ENCODE data around the gene EML1. TPM values are rescaled to one million over a fixed set of nuclear protein-coding genes. Genes with fewer than 3 reads are reported as not detected.

EML1 gene
- total and polyA plus RNA-seq, 2 of the 13 experiments (the other 11 are each of a cell fraction or from before 2014, with no cell fraction given) = 0.59 to 1.7 TPM

GRCh38 chr14:99793213-99794150 is at the start of gene EML1 (continued):
- TF ChIP-seq, protein P1, sequence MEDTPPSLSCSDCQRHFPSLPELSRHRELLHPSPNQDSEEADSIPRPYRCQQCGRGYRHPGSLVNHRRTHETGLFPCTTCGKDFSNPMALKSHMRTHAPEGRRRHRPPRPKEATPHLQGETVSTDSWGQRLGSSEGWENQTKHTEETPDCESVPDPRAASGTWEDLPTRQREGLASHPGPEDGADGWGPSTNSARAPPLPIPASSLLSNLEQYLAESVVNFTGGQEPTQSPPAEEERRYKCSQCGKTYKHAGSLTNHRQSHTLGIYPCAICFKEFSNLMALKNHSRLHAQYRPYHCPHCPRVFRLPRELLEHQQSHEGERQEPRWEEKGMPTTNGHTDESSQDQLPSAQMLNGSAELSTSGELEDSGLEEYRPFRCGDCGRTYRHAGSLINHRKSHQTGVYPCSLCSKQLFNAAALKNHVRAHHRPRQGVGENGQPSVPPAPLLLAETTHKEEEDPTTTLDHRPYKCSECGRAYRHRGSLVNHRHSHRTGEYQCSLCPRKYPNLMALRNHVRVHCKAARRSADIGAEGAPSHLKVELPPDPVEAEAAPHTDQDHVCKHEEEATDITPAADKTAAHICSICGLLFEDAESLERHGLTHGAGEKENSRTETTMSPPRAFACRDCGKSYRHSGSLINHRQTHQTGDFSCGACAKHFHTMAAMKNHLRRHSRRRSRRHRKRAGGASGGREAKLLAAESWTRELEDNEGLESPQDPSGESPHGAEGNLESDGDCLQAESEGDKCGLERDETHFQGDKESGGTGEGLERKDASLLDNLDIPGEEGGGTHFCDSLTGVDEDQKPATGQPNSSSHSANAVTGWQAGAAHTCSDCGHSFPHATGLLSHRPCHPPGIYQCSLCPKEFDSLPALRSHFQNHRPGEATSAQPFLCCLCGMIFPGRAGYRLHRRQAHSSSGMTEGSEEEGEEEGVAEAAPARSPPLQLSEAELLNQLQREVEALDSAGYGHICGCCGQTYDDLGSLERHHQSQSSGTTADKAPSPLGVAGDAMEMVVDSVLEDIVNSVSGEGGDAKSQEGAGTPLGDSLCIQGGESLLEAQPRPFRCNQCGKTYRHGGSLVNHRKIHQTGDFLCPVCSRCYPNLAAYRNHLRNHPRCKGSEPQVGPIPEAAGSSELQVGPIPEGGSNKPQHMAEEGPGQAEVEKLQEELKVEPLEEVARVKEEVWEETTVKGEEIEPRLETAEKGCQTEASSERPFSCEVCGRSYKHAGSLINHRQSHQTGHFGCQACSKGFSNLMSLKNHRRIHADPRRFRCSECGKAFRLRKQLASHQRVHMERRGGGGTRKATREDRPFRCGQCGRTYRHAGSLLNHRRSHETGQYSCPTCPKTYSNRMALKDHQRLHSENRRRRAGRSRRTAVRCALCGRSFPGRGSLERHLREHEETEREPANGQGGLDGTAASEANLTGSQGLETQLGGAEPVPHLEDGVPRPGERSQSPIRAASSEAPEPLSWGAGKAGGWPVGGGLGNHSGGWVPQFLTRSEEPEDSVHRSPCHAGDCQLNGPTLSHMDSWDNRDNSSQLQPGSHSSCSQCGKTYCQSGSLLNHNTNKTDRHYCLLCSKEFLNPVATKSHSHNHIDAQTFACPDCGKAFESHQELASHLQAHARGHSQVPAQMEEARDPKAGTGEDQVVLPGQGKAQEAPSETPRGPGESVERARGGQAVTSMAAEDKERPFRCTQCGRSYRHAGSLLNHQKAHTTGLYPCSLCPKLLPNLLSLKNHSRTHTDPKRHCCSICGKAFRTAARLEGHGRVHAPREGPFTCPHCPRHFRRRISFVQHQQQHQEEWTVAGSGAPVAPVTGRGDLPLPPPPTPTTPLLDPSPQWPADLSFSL (CRISPR knock-in tag; IDR thresholded peaks at IDR 0.05) = no peak
- TF ChIP-seq NCOA2 (CRISPR knock-in tag; IDR thresholded peaks at IDR 0.05) = no peak
- TF ChIP-seq, protein P2, sequence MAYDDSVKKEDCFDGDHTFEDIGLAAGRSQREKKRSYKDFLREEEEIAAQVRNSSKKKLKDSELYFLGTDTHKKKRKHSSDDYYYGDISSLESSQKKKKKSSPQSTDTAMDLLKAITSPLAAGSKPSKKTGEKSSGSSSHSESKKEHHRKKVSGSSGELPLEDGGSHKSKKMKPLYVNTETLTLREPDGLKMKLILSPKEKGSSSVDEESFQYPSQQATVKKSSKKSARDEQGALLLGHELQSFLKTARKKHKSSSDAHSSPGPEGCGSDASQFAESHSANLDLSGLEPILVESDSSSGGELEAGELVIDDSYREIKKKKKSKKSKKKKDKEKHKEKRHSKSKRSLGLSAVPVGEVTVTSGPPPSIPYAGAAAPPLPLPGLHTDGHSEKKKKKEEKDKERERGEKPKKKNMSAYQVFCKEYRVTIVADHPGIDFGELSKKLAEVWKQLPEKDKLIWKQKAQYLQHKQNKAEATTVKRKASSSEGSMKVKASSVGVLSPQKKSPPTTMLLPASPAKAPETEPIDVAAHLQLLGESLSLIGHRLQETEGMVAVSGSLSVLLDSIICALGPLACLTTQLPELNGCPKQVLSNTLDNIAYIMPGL (CRISPR knock-in tag; IDR thresholded peaks at IDR 0.05; ENCODE audit: borderline replicate concordance in 1 of 2, low read depth in 1 of 2) = no peak
- no peak for TF ChIP-seq ZNF468 (CRISPR knock-in tag; IDR thresholded peaks at IDR 0.05)
- no peak for TF ChIP-seq FIP1L1 (IDR thresholded peaks at IDR 0.05; ENCODE audit: borderline replicate concordance, insufficient read depth, low read depth, low read length)
- no peak for TF ChIP-seq ZNF264 (CRISPR knock-in tag; IDR thresholded peaks at IDR 0.05)
- peak; percentile 73; the same call in 1 of the 2 replicates for TF ChIP-seq ZNF770 (CRISPR knock-in tag; IDR thresholded peaks at IDR 0.05)
- no peak for TF ChIP-seq DR1 (CRISPR knock-in tag; IDR thresholded peaks at IDR 0.05)
- no peak for TF ChIP-seq JDP2 (CRISPR knock-in tag; IDR thresholded peaks at IDR 0.05; ENCODE audit: borderline replicate concordance)
- TF ChIP-seq ZNF44 (CRISPR knock-in tag; IDR thresholded peaks at IDR 0.05) = no peak
- no peak for TF ChIP-seq PHF21A (CRISPR knock-in tag; IDR thresholded peaks at IDR 0.05)
- TF ChIP-seq ZNF543 (CRISPR knock-in tag; IDR thresholded peaks at IDR 0.05) = no peak
- no peak for TF ChIP-seq SIX4 (CRISPR knock-in tag; IDR thresholded peaks at IDR 0.05)
- TF ChIP-seq RFX5 (IDR thresholded peaks at IDR 0.05; ENCODE audit: low read depth, low read length) = peak; percentile 24; the same call in 1 of the 2 replicates
- no peak for TF ChIP-seq MIER2 (CRISPR knock-in tag; IDR thresholded peaks at IDR 0.05)
- TF ChIP-seq, protein P3, sequence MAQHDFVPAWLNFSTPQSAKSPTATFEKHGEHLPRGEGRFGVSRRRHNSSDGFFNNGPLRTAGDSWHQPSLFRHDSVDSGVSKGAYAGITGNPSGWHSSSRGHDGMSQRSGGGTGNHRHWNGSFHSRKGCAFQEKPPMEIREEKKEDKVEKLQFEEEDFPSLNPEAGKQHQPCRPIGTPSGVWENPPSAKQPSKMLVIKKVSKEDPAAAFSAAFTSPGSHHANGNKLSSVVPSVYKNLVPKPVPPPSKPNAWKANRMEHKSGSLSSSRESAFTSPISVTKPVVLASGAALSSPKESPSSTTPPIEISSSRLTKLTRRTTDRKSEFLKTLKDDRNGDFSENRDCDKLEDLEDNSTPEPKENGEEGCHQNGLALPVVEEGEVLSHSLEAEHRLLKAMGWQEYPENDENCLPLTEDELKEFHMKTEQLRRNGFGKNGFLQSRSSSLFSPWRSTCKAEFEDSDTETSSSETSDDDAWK (CRISPR knock-in tag; IDR thresholded peaks at IDR 0.05) = no peak
- TF ChIP-seq RFXANK (CRISPR knock-in tag; IDR thresholded peaks at IDR 0.05) = no peak
